GM23248 (cell line): ENCODE data around the gene RIMKLA. TPM values are rescaled to one million over a fixed set of nuclear protein-coding genes. Genes with fewer than 3 reads are reported as not detected.

Source experiments
- DNase-seq: peaks from one replicate; pipeline ENCODE4 v3.0.0-alpha.2; 2015
- H2AFZ ChIP-seq: fragments of 200-600 bp; sonication (generic); 2 replicates; pipeline ENCODE4 v1.6.1; 2016; ENCODE audit warnings: antibody characterized with exemption
- H3F3A ChIP-seq: fragments of 200-600 bp; sonication (generic); 2 replicates; pipeline ENCODE4 v1.6.1; 2016; ENCODE audit warnings: mild to moderate bottlenecking, antibody characterized with exemption, mixed run types; ENCODE audit not compliant: insufficient read depth
- H3K27ac ChIP-seq: fragments of 200-600 bp; sonication (generic); 2 replicates; pipeline ENCODE4 v1.5.1; 2016; ENCODE audit warnings: mild to moderate bottlenecking
- H3K27me3 ChIP-seq: fragments of 200-600 bp; sonication (generic); replicated peaks from 2 replicates; pipeline ENCODE4 v1.6.1; 2016; ENCODE audit warnings: mild to moderate bottlenecking; ENCODE audit not compliant: insufficient read depth
- H3K36me3 ChIP-seq: fragments of 200-600 bp; sonication (generic); 2 replicates; pipeline ENCODE4 v1.6.1; 2016; ENCODE audit warnings: low read depth, mild to moderate bottlenecking
- H3K4me1 ChIP-seq: fragments of 200-600 bp; sonication (generic); 2 replicates; pipeline ENCODE4 v1.6.1; 2016; ENCODE audit warnings: mild to moderate bottlenecking; ENCODE audit not compliant: insufficient read depth
- H3K4me2 ChIP-seq: fragments of 200-600 bp; sonication (generic); one replicate; pipeline ENCODE4 v1.6.1; 2016; ENCODE audit warnings: mild to moderate bottlenecking; ENCODE audit not compliant: unreplicated experiment
- H3K4me3 ChIP-seq: fragments of 200-600 bp; sonication (generic); 2 replicates; pipeline ENCODE4 v1.5.1; 2016; ENCODE audit warnings: mild to moderate bottlenecking
- H3K79me2 ChIP-seq: fragments of 200-600 bp; sonication (generic); 2 replicates; pipeline ENCODE4 v1.6.1; 2016; ENCODE audit warnings: mild to moderate bottlenecking; ENCODE audit not compliant: insufficient read depth
- H3K9ac ChIP-seq: fragments of 200-600 bp; sonication (generic); 2 replicates; pipeline ENCODE4 v1.6.1; 2016; ENCODE audit warnings: mild to moderate bottlenecking
- H3K9me2 ChIP-seq: fragments of 200-600 bp; sonication (generic); 2 replicates; pipeline ENCODE4 v1.6.1; 2016; ENCODE audit warnings: mixed run types, mild to moderate bottlenecking, moderate library complexity; ENCODE audit not compliant: insufficient read depth
- H3K9me3 ChIP-seq: fragments of 200-600 bp; sonication (generic); one replicate; pipeline ENCODE4 v1.6.1; 2017; ENCODE audit warnings: low read depth
- H4K20me1 ChIP-seq: fragments of 200-600 bp; sonication (generic); 2 replicates; pipeline ENCODE4 v1.6.0; 2016; ENCODE audit not compliant: insufficient read depth
- EZH2 ChIP-seq: fragments of 200-600 bp; sonication (generic); IDR thresholded peaks from 2 replicates; pipeline ENCODE4 v1.6.1; 2018; ENCODE audit warnings: antibody characterized with exemption, mild to moderate bottlenecking; ENCODE audit not compliant: insufficient read depth, poor library complexity, severe bottlenecking
- EZH2phosphoT487 ChIP-seq: fragments of 200-600 bp; sonication (generic); IDR thresholded peaks from 2 replicates; pipeline ENCODE4 v1.6.1; 2018; ENCODE audit warnings: antibody characterized with exemption, moderate library complexity, mild to moderate bottlenecking, low read depth; ENCODE audit not compliant: insufficient read depth
- WGBS, 2 experiments: methylation state at CpG; one replicate each; pipeline ENCODE4 v1.1.6; 2015 to 2017; ENCODE audit warnings: low lambda C conversion rate in 2 of 2, low coverage in 1 of 2; ENCODE audit errors: missing lambda C conversion rate in 2 of 2; 5-methylcytosine and 5-hydroxymethylcytosine counted together
- in situ Hi-C: fragments of 300-500 bp; cut with MboI; formaldehyde crosslinking; loops from 2 replicates; pipeline ENCODE4 v1.15.0; 2020
- polyA plus RNA-seq: library from polyadenylated mRNA; unstranded; fragments of >200 nt; fragmentation: Nextera tagmentation; extraction: Ambion mirVana; gene quantifications from 2 replicates; pipeline ENCODE4 v1.2.1, GENCODE V29; 2016
- total RNA-seq: library from RNA; depleted of rRNA; stranded (reverse); fragments of >200 nt; shearing (Covaris generic); gene quantifications from 2 replicates; pipeline ENCODE4 v1.2.3, GENCODE V29; 2014

The RIMKLA gene
- total and polyA plus RNA-seq, 2 experiments from 2014 or later, result 0.03 to 0.22 TPM

GRCh38 chr1:42359466-42359865 is 21.1 kb upstream of the RIMKLA start:
- H3K9me3 ChIP-seq, result no peaks in the 10 kb centered on the region
- in situ Hi-C loops, result no loop called here
- WGBS, 2 experiments, result 47 to 50% methylated on average over 1 of the region's 1 CpG
- DNase-seq, result no peak
- no peak overlapping the region for H2AFZ ChIP-seq
- H3K4me2 ChIP-seq, result no peak overlapping the region
- no peaks in the 10 kb centered on the region for H3K36me3 ChIP-seq
- H3K79me2 ChIP-seq, result no peaks in the 10 kb centered on the region
- no peak overlapping the region for H3K4me3 ChIP-seq
- H3K9ac ChIP-seq, result no peak overlapping the region
- H3K27me3 ChIP-seq, result no peaks in the 10 kb centered on the region
- TF ChIP-seq EZH2 (no peak), EZH2phosphoT487 (no peak)
- H3K27ac ChIP-seq, result no peak overlapping the region
- H3F3A ChIP-seq, result no peaks in the 10 kb centered on the region
- H4K20me1 ChIP-seq, result no peaks in the 10 kb centered on the region
- H3K9me2 ChIP-seq, result no peaks in the 10 kb centered on the region
- H3K4me1 ChIP-seq, result no peaks in the 10 kb centered on the region

- Histone ChIP-seq H3K9ac (no peak overlapping the region), H3F3A (no peaks in the 10 kb centered on the region), H3K4me1 (no peaks in the 10 kb centered on the region), H3K4me3 (no peak overlapping the region), H4K20me1 (no peaks in the 10 kb centered on the region), H3K79me2 (no peaks in the 10 kb centered on the region), H3K27me3 (0 out of 2 replicates have a peak, but pooled peaks cover 6% of the 10 kb centered on the region), H3K9me3 (no peaks in the 10 kb centered on the region), H3K4me2 (no peak overlapping the region), H3K9me2 (no peaks in the 10 kb centered on the region), H2AFZ (no peak overlapping the region), H3K36me3 (no peaks in the 10 kb centered on the region), H3K27ac (no peak overlapping the region)
- TF ChIP-seq EZH2phosphoT487 (no peak), EZH2 (no peak)
- DNase-seq, result no peak
- WGBS, 2 experiments, result 40% methylated on average over 6 of the region's 6 CpGs
- in situ Hi-C loops, result no loop called here
These were observed 16.5 kb upstream of the RIMKLA start for GRCh38 chr1:42364089-42364488.

DNA sequence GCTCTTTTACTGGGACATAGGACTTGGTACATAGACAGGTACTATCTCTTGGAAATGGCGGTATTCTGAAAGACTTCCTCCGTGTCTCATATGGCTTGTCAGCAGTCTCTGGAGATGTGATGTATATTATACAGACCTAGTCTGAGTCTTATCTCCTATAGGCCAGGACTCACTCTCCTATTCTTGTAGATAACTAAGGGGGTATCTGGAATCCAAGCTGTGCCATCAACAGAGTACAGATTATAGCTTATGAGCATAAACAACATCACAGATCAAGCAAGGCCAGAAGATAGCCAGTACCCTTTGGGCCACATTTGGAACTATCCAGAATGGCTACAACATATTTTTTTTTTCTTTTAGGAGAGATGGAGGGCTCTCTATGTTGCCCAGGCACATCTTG is 16.1 kb upstream of the RIMKLA start:
- H3K4me3 ChIP-seq, result no peak overlapping the region
- H3K4me1 ChIP-seq, result no peaks in the 10 kb centered on the region
- no peaks in the 10 kb centered on the region for H3K79me2 ChIP-seq
- no peaks in the 10 kb centered on the region for H3K9me2 ChIP-seq
- H3K4me2 ChIP-seq, result no peak overlapping the region
- 61 to 68% methylated on average over 2 of the region's 2 CpGs for WGBS, 2 experiments
- H3K27ac ChIP-seq, result no peak overlapping the region
- DNase-seq, result no peak
- in situ Hi-C loops, result no loop called here
- no peaks in the 10 kb centered on the region for H3K9me3 ChIP-seq
- no peaks in the 10 kb centered on the region for H4K20me1 ChIP-seq
- no peaks in the 10 kb centered on the region for H3F3A ChIP-seq
- no peak overlapping the region for H2AFZ ChIP-seq
- TF ChIP-seq EZH2phosphoT487, result no peak
- no peak for TF ChIP-seq EZH2
- H3K27me3 ChIP-seq, result peaks cover 9% of the 10 kb centered on the region; the same call in 1 of the 2 replicates
- no peak overlapping the region for H3K9ac ChIP-seq
- H3K36me3 ChIP-seq, result no peaks in the 10 kb centered on the region

DNA sequence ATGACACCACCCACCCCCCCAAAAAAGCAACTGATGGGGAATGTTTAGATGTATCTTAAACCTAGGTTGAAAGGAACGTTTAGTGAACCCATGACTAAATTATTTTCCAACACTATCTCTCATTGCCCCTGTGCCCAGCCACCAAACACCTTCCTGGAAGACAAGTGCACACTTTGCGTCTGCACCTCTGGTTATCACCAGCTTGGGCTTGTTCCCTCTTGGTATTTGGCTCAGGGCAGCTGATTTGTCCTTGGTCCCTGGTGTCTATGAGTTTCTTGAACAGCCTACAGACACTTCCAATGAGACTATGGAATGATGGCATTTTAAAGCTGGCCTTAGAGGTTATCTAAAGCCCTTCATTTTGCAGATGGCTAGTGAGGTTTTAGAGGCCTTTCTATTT is 15.5 kb upstream of the RIMKLA start:
- peaks cover 12% of the 10 kb centered on the region; the same call in 1 of the 2 replicates for H3K27me3 ChIP-seq
- H3K9ac ChIP-seq, result no peak overlapping the region
- no peaks in the 10 kb centered on the region for H3K79me2 ChIP-seq
- H3K27ac ChIP-seq, result no peak overlapping the region
- WGBS, 2 experiments, result 38 to 51% methylated on average over 2 of the region's 2 CpGs
- TF ChIP-seq EZH2phosphoT487, result no peak
- TF ChIP-seq EZH2, result no peak
- H3K36me3 ChIP-seq, result no peaks in the 10 kb centered on the region
- H3K4me2 ChIP-seq, result no peak overlapping the region
- H3K4me1 ChIP-seq, result no peaks in the 10 kb centered on the region
- DNase-seq, result no peak
- H3F3A ChIP-seq, result no peaks in the 10 kb centered on the region
- no peak overlapping the region for H3K4me3 ChIP-seq
- no peak overlapping the region for H2AFZ ChIP-seq
- H3K9me3 ChIP-seq, result no peaks in the 10 kb centered on the region
- H3K9me2 ChIP-seq, result no peaks in the 10 kb centered on the region
- in situ Hi-C loops, result no loop called here
- no peaks in the 10 kb centered on the region for H4K20me1 ChIP-seq

DNA sequence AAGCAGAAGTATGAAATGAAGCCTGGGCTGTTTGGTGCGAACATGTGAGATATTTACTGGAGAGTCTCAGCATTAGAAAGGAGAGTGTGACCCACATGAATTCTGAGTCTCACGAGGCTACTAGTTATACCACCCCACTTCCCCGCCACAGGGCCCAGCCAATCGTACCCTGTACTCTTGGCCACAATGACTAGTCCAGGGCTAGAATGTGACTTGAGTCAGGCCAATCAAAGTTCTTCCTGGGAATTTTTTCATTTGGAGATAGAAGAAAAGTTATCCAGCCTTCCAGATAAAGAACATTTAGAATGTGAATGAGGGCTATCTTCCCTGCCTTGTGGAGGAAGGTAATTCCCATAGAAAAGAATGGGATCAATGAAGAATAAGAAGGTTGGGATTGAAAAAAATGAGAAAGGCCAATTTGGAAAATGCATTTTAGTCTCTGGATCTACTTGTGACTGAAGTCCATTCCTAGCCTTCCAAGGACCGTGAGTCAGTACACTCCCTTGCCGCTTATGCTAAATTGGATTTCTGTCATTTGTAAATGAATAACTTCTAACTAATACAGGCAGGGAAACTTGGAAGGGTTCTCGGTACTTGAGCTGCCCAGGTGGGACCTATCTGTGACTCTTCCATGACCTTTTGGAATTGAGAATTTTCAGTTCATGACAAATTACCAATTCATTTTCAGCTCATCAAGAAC is 12.3 kb upstream of the RIMKLA start:
- DNase-seq, result no peak
- Histone ChIP-seq H3K4me1 (no peaks in the 10 kb centered on the region), H3K36me3 (no peaks in the 10 kb centered on the region), H3K9me3 (no peaks in the 10 kb centered on the region), H2AFZ (no peak overlapping the region), H3K27ac (no peak overlapping the region), H3K4me3 (no peak overlapping the region), H3K27me3 (peaks cover 16% of the 10 kb centered on the region), H3K9ac (no peak overlapping the region), H4K20me1 (no peaks in the 10 kb centered on the region), H3K9me2 (no peaks in the 10 kb centered on the region), H3K4me2 (no peak overlapping the region), H3F3A (0 out of 2 replicates have a peak, but pooled peaks cover 3% of the 10 kb centered on the region), H3K79me2 (no peaks in the 10 kb centered on the region)
- TF ChIP-seq EZH2 (no peak), EZH2phosphoT487 (no peak)
- 57 to 64% methylated on average over 7 of the region's 7 CpGs for WGBS, 2 experiments
- in situ Hi-C loops, result no loop called here
